ENCODE measurements around the gene MOXD1. TPM values are rescaled to one million over a fixed set of nuclear protein-coding genes. Genes with fewer than 3 reads are reported as not detected.

The MOXD1 gene
- polyA plus RNA-seq, 1 of the 3 experiments (the other 2 are of a cell fraction) = 252 TPM

DNA sequence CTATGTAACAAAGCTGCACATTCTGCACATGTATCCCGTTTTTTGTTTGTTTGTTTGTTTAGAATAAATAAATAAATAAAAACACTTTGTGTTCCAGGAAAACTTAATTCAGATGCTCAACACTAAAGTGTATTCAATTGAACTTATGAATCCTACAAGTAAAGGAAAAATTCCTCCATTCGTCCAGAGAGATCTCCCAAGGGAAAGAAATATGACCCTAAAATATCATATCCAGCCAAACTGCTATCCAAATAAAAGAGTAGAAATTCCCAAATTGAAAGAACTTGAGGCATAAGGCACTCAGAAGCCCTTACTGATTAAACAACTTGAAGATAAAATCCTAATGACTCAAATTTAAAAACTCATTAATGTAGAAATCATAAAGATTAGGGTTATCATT, 90.4 kb downstream of the MOXD1 start:
- peaks cover 19 to 31% of the 10 kb centered on the region in 2 experiments for H3K36me3 ChIP-seq (replicated peaks in 1 of 2; ENCODE audit: control insufficient read depth in 1 of 2, insufficient read depth in 2 of 2, low read length in 1 of 2)
- no peaks in the 10 kb centered on the region for H3K9me2 ChIP-seq
- 17% methylated on average over 2 of the region's 2 CpGs for WGBS (ENCODE audit: low lambda C conversion rate)
- POLR2A ChIA-PET = no interaction called here
- no peak overlapping the region for H3K9ac ChIP-seq
- no peak overlapping the region for H2AFZ ChIP-seq (ENCODE audit: low read depth)
- peaks cover 9% of the 10 kb centered on the region for H3K9me3 ChIP-seq
- CTCF ChIA-PET = no interaction called here
- H4K20me1 ChIP-seq (ENCODE audit: insufficient read depth) = no peaks in the 10 kb centered on the region
- no peak overlapping the region for H3K4me2 ChIP-seq
- peak overlapping the region in 1 of 2 experiments; percentile 66; a peak in 1 of 4 replicates for H3K27ac ChIP-seq (ENCODE audit: low read depth in 2 of 2, low read length in 1 of 2)
- H3F3A ChIP-seq (replicated peaks; ENCODE audit: insufficient read depth) = no peaks in the 10 kb centered on the region
- H3K27me3 ChIP-seq (ENCODE audit: insufficient read depth) = no peaks in the 10 kb centered on the region; the same call in 1 of the 2 replicates
- no peak overlapping the region for H3K4me3 ChIP-seq (ENCODE audit: low read depth in 2 of 2, low read length in 1 of 2)
- H3K79me2 ChIP-seq (ENCODE audit: insufficient read depth) = no peaks in the 10 kb centered on the region
- TF ChIP-seq MAX (IDR thresholded peaks at IDR 0.05; ENCODE audit: low read depth) = no peak
- TF ChIP-seq POLR2AphosphoS5 (IDR thresholded peaks at IDR 0.05; ENCODE audit: low read depth, low read length) = no peak
- TF ChIP-seq, protein P1, sequence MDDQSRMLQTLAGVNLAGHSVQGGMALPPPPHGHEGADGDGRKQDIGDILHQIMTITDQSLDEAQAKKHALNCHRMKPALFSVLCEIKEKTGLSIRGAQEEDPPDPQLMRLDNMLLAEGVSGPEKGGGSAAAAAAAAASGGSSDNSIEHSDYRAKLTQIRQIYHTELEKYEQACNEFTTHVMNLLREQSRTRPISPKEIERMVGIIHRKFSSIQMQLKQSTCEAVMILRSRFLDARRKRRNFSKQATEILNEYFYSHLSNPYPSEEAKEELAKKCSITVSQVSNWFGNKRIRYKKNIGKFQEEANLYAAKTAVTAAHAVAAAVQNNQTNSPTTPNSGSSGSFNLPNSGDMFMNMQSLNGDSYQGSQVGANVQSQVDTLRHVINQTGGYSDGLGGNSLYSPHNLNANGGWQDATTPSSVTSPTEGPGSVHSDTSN (IDR thresholded peaks at IDR 0.05) = no peak
- TF ChIP-seq IRF3 (IDR thresholded peaks at IDR 0.05; ENCODE audit: low read depth, low read length) = no peak
- TF ChIP-seq NRF1 (IDR thresholded peaks at IDR 0.05; ENCODE audit: low read depth, low read length) = no peak
- no peak for TF ChIP-seq RXRA (IDR thresholded peaks at IDR 0.05; ENCODE audit: borderline replicate concordance, low read depth)
- no peak for TF ChIP-seq JUND (IDR thresholded peaks at IDR 0.05)
- TF ChIP-seq SMC3 (IDR thresholded peaks at IDR 0.05; ENCODE audit: low read depth, low read length) = no peak
- TF ChIP-seq CHD2 (IDR thresholded peaks at IDR 0.05; ENCODE audit: low read length, partially characterized antibody) = no peak
- no peak for TF ChIP-seq NFIC (IDR thresholded peaks at IDR 0.05; ENCODE audit: borderline replicate concordance)
- TF ChIP-seq SIN3A (IDR thresholded peaks at IDR 0.05; ENCODE audit: borderline replicate concordance, low read depth, low read length) = no peak
- TF ChIP-seq MEF2A (IDR thresholded peaks at IDR 0.05; ENCODE audit: borderline replicate concordance, low read depth) = no peak
- no peak for TF ChIP-seq TEAD4 (IDR thresholded peaks at IDR 0.05; ENCODE audit: borderline replicate concordance, insufficient read depth)
- no peak for TF ChIP-seq EP300 (IDR thresholded peaks at IDR 0.05; ENCODE audit: borderline replicate concordance in 1 of 2, low read depth in 1 of 2, low read length in 1 of 2)
- TF ChIP-seq RAD21 (IDR thresholded peaks at IDR 0.05; ENCODE audit: low read length) = no peak
- TF ChIP-seq MXI1 (IDR thresholded peaks at IDR 0.05; ENCODE audit: low read depth, low read length) = no peak
- no peak for TF ChIP-seq RFX5 (IDR thresholded peaks at IDR 0.05; ENCODE audit: low read length)
- TF ChIP-seq FOXJ3 (CRISPR knock-in tag; IDR thresholded peaks at IDR 0.05) = no peak
- no peak for TF ChIP-seq USF2 (IDR thresholded peaks at IDR 0.05; ENCODE audit: borderline replicate concordance, low read depth, low read length)
- TF ChIP-seq FOSL2 (IDR thresholded peaks at IDR 0.05; ENCODE audit: borderline replicate concordance, low read depth) = no peak
- H3K4me1 ChIP-seq (ENCODE audit: control insufficient read depth in 1 of 2, insufficient read depth in 2 of 2, low read depth in 1 of 2, low read length in 1 of 2) = no peaks in the 10 kb centered on the region; a peak in 1 of 4 replicates
- no peak for DNase-seq

Measured in SK-N-SH (cell line).